ENCODE data around the gene ATF6.
"Not testable (repeated sequence)": the region's sequence is repeated elsewhere in the genome, so short reads cannot be mapped to it uniquely, and the experiment has no call there.

Gene ATF6

GRCh38 chr1:161799792-161800191 is 33.7 kb downstream of the ATF6 start:
- peaks cover 38% of the 10 kb centered on the region for H3K36me3 ChIP-seq (ENCODE audit: low read depth)
- no peak for TF ChIP-seq CTCF (IDR thresholded peaks at IDR 0.05; ENCODE audit: poor library complexity, severe bottlenecking)
- no peaks in the 10 kb centered on the region for H3K4me1 ChIP-seq (ENCODE audit: insufficient read depth, poor library complexity, severe bottlenecking)
- H3K4me3 ChIP-seq (ENCODE audit: severe bottlenecking) = no peak overlapping the region
- no peak for DNase-seq (ENCODE audit: low spot score)
- H3K27me3 ChIP-seq (ENCODE audit: insufficient read depth, poor library complexity, severe bottlenecking) = no peaks in the 10 kb centered on the region
- no peak for ATAC-seq (ENCODE audit: low read depth)
- no peaks in the 10 kb centered on the region for H3K9me3 ChIP-seq (ENCODE audit: severe bottlenecking)
- no peak overlapping the region for H3K27ac ChIP-seq (ENCODE audit: poor library complexity, severe bottlenecking)

- H3K27ac ChIP-seq (ENCODE audit: poor library complexity, severe bottlenecking) = no peak overlapping the region
- H3K4me3 ChIP-seq (ENCODE audit: severe bottlenecking) = no peak overlapping the region
- H3K4me1 ChIP-seq (ENCODE audit: insufficient read depth, poor library complexity, severe bottlenecking) = no peaks in the 10 kb centered on the region
- H3K9me3 ChIP-seq (ENCODE audit: severe bottlenecking) = no peaks in the 10 kb centered on the region
- ATAC-seq (ENCODE audit: low read depth) (no peak), DNase-seq (ENCODE audit: low spot score) (no peak)
- H3K36me3 ChIP-seq (ENCODE audit: low read depth) = peaks cover 23% of the 10 kb centered on the region
- no peaks in the 10 kb centered on the region for H3K27me3 ChIP-seq (ENCODE audit: insufficient read depth, poor library complexity, severe bottlenecking)
- TF ChIP-seq CTCF (IDR thresholded peaks at IDR 0.05; ENCODE audit: poor library complexity, severe bottlenecking) = no peak
Observed at GRCh38 chr1:161801955-161802354, 35.8 kb downstream of the ATF6 start.

- TF ChIP-seq CTCF (IDR thresholded peaks at IDR 0.05; ENCODE audit: poor library complexity, severe bottlenecking) = no peak
- ATAC-seq (ENCODE audit: low read depth) (no peak), DNase-seq (ENCODE audit: low spot score) (no peak)
- Histone ChIP-seq H3K9me3 (ENCODE audit: severe bottlenecking) (no peaks in the 10 kb centered on the region), H3K4me1 (ENCODE audit: insufficient read depth, poor library complexity, severe bottlenecking) (no peaks in the 10 kb centered on the region), H3K27me3 (ENCODE audit: insufficient read depth, poor library complexity, severe bottlenecking) (no peaks in the 10 kb centered on the region), H3K36me3 (ENCODE audit: low read depth) (peaks cover 18% of the 10 kb centered on the region), H3K4me3 (ENCODE audit: severe bottlenecking) (no peak overlapping the region), H3K27ac (ENCODE audit: poor library complexity, severe bottlenecking) (no peak overlapping the region)
Observed at GRCh38 chr1:161803181-161803580, 37.1 kb downstream of the ATF6 start.

- Histone ChIP-seq H3K27me3 (ENCODE audit: insufficient read depth, poor library complexity, severe bottlenecking) (no peaks in the 10 kb centered on the region), H3K4me3 (ENCODE audit: severe bottlenecking) (no peak overlapping the region), H3K9me3 (ENCODE audit: severe bottlenecking) (no peaks in the 10 kb centered on the region), H3K27ac (ENCODE audit: poor library complexity, severe bottlenecking) (no peak overlapping the region), H3K36me3 (ENCODE audit: low read depth) (peaks cover 19% of the 10 kb centered on the region), H3K4me1 (ENCODE audit: insufficient read depth, poor library complexity, severe bottlenecking) (no peaks in the 10 kb centered on the region)
- no peak for ATAC-seq (ENCODE audit: low read depth)
- TF ChIP-seq CTCF (IDR thresholded peaks at IDR 0.05; ENCODE audit: poor library complexity, severe bottlenecking) = no peak
- DNase-seq (ENCODE audit: low spot score) = no peak
Observed at GRCh38 chr1:161805399-161806197, 39.5 kb downstream of the ATF6 start.

GRCh38 chr1:161809202-161809601 is 43.1 kb downstream of the ATF6 start:
- H3K36me3 ChIP-seq (ENCODE audit: low read depth) = peaks cover 17% of the 10 kb centered on the region
- not testable (repeated sequence) for ATAC-seq (ENCODE audit: low read depth); H3K4me3 ChIP-seq (ENCODE audit: severe bottlenecking); DNase-seq (ENCODE audit: low spot score); H3K27me3 ChIP-seq (ENCODE audit: insufficient read depth, poor library complexity, severe bottlenecking); H3K9me3 ChIP-seq (ENCODE audit: severe bottlenecking); H3K27ac ChIP-seq (ENCODE audit: poor library complexity, severe bottlenecking); H3K4me1 ChIP-seq (ENCODE audit: insufficient read depth, poor library complexity, severe bottlenecking)

- H3K27ac ChIP-seq (ENCODE audit: poor library complexity, severe bottlenecking); DNase-seq (ENCODE audit: low spot score); ATAC-seq (ENCODE audit: low read depth); H3K27me3 ChIP-seq (ENCODE audit: insufficient read depth, poor library complexity, severe bottlenecking); H3K4me3 ChIP-seq (ENCODE audit: severe bottlenecking); H3K9me3 ChIP-seq (ENCODE audit: severe bottlenecking); H3K4me1 ChIP-seq (ENCODE audit: insufficient read depth, poor library complexity, severe bottlenecking): not testable (repeated sequence)
- peaks cover 17% of the 10 kb centered on the region for H3K36me3 ChIP-seq (ENCODE audit: low read depth)
Observed at GRCh38 chr1:161809656-161810055, 43.5 kb downstream of the ATF6 start.

Measured in RWPE2 (cell line).